Esophagus squamous epithelium (tissue), 4 donors: ENCODE data around the gene DHRS3.

Experiments used
- CTCF ChIP-seq, 6 experiments: fragments of 450-650 bp in 4 of 6; fragments of 200-600 bp in 2 of 6; sonication (generic) in 2 of 6; IDR thresholded peaks; one replicate each; pipeline ENCODE4 v1.5.1; 2016 to 2019; ENCODE audit warnings: antibody characterized with exemption in 6 of 6, mild to moderate bottlenecking in 4 of 6, moderate library complexity in 4 of 6
- POLR2A ChIP-seq, 4 donors: fragments of 450-650 bp; IDR thresholded peaks; one replicate each; pipeline ENCODE4 v1.6.1; 2017; ENCODE audit warnings: antibody characterized with exemption in 4 of 4, mild to moderate bottlenecking in 4 of 4, moderate library complexity in 3 of 4

DNA sequence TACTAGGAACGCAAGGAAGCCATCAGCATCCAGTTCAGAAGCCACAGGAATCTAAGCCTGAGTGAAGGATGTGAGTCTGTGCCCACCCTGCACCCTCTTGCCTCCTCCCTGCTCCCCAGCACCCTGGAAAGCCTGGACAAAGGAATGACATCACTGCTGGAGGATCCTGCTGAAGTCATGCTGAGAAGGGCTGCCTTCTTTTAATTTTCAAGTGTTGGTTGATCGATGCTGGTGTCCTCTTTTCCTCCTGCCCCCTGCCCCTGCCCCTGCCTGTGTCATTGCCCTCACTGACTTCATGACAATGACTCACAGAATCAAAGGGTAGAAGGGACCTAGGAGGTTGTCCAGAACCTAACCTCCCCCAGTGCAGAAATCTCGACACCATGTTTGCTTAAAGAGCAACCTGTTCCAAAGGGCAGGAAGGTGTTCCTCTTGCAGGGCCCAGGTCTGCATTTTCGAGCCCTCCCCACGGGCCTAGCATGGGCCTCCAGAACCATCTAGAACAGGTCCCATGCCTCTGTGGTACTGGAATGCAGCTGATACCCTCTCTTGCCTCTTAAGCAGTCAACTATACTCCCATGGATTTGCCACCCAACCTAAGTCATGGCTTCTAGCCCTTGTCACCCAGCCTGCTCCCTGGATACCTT is 9.6 kb downstream of the DHRS3 start:
- no peak for TF ChIP-seq CTCF (IDR thresholded peaks at IDR 0.05)
- no peak for TF ChIP-seq POLR2A (IDR thresholded peaks at IDR 0.05)
